ENCODE data around the gene AIP.
A peak's percentile ranks its signal among the peaks of the same experiment; 100 is the strongest.
"Not testable (repeated sequence)": the region's sequence is repeated elsewhere in the genome, so short reads cannot be mapped to it uniquely, and the experiment has no call there.

Gene AIP

DNA sequence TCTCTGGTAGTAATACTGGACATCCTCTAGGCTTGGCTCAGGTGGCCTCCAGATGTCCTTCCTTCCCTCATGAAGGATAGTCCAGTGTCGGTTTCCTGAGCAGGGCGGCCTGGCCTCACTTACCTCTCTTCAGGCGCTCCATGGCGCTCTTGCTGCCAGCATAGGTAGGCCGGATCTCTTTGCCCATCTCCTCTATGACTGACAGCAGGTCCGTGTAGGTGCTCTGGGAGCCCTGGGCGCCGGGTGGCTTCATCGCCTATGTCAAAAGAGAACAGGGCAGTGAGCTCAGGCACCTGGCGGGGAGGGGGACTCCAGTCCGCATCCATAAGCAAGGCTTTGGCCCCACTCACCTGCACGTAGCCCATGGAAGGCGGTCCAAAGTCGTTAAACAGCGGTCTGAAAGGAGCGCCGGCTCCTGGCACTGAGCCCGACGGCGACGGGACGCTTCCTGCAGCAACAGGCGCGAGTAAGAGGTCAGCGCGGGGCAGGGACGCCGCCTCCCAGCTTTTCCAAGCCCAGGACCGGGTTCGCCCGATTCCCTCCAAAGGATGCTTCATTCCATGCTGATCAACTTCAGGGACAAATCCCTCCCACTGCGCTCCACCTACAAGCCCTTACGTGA is 24.5 kb downstream of the AIP start:
- DNase-seq (ENCODE audit: low read depth) = no peak

GRCh38 chr11:67507864-67508485 is 25.1 kb downstream of the AIP start, which contains the start of gene CDK2AP2:
TSS of gene CDK2AP2 (minus strand) at chr11:67508162. CDS start at chr11:67508082, 80 bp downstream.
- peak; percentile 98 for DNase-seq (ENCODE audit: low read depth)

- DNase-seq (ENCODE audit: low read depth) = peak; percentile 98
Observed at GRCh38 chr11:67508486-67509121, 25.8 kb downstream of the AIP start.

- no peak for DNase-seq (ENCODE audit: low read depth)
Observed at GRCh38 chr11:67510023-67510345, 27.2 kb downstream of the AIP start.

- DNase-seq (ENCODE audit: low read depth) = not testable (repeated sequence)
Observed at GRCh38 chr11:67511558-67511957, 28.7 kb downstream of the AIP start.

DNA sequence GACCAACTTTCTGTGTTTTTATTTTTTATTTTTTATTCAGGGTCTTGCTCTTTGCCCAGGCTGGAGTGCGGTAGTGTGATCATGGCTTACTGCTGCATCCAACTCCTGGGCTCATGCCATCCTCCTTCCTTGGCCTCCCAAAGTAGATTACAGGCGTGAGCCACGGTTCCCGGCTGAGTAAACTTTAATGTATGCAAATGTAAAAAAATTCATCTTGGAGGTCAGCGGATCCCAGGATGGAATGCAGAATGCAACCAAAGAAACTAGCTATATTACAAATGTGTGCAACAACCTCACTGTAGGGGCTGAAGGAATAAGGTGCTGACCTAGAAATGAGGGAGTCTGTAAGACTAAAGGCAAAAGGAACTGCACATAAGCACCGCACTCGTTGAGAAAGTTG is 31.3 kb downstream of the AIP start:
- no peak for DNase-seq (ENCODE audit: low read depth)

GRCh38 chr11:67516806-67517205 is 34.0 kb downstream of the AIP start:
- DNase-seq (ENCODE audit: low read depth) = no peak

DNA sequence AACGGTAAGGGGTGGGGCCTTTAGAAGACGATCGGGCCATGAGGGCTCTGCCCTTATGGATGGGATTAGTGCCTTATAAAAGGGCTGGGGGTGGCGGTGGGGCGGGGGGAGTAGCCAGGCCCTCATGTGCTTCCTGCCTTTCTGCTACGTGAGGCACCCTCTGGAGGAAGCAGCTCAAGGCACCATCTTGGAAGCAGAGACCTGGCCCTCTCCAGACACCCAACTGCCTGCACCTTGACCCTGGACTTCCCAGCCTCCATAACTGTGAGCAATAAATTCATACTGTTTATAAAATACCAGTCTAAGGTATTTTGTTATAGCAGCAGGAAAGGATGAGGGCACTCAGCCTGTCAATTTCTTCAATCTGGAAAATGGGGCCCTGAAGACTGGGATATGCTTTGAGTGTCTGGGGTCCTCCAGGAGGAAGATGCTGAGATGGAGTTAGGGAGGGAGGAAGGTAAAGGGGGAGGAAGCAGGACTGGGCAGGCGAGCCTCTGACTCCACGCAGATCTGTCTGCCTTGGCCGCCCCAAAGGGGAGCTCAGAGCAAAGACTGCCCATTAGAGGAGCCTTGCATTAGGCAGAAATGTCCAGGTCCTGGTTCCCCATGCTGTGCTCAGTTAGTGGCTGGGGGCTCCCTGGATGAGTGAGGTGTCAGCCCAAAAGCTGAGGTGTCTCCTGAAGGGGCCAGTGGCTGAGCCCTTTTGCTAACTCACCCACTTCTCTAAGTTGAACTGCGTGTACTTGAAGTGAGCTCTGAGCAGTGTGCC is 35.1 kb downstream of the AIP start:
- no peak for DNase-seq (ENCODE audit: low read depth)

- no peak for DNase-seq (ENCODE audit: low read depth)
Observed at GRCh38 chr11:67519726-67520125, 36.9 kb downstream of the AIP start.

- DNase-seq (ENCODE audit: low read depth) = no peak
Observed at GRCh38 chr11:67520856-67521824, 38.3 kb downstream of the AIP start.

- DNase-seq (ENCODE audit: low read depth) = no peak
Observed at GRCh38 chr11:67521924-67522323, 39.1 kb downstream of the AIP start.

DNA sequence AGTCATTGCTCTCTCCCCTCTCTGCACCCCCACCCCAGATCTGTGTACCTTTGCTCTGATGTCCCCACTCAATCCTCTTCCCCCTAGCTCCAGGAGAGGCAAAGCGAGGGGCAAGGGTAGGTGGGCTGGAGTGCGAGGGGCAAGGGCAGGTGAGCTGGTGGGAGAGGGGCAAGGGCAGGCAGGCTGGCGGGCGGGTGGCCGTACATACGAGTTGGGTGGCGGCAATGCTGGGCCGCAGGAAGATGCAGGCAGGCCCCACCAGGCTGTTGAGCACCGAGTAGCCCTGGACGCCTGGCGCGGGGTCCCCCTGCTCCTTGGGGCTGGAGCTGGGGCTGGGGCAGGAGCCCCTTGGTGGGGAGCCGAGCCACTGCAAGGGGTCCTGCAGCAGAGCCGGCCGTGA is 39.5 kb downstream of the AIP start:
- no peak for DNase-seq (ENCODE audit: low read depth)

GRCh38 chr11:67522844-67523555 is 40.2 kb downstream of the AIP start, which contains the start of gene CABP2:
TSS of gene CABP2 (minus strand) at chr11:67523446. CDS start at chr11:67523326, 120 bp downstream.
- no peak for DNase-seq (ENCODE audit: low read depth)

GRCh38 chr11:67523556-67524479 is 41.0 kb downstream of the AIP start:
- no peak for DNase-seq (ENCODE audit: low read depth)

GRCh38 chr11:67524480-67524808 is 41.6 kb downstream of the AIP start:
- DNase-seq (ENCODE audit: low read depth) = no peak

- DNase-seq (ENCODE audit: low read depth) = no peak
Observed at GRCh38 chr11:67525275-67525976, 42.6 kb downstream of the AIP start.

DNA sequence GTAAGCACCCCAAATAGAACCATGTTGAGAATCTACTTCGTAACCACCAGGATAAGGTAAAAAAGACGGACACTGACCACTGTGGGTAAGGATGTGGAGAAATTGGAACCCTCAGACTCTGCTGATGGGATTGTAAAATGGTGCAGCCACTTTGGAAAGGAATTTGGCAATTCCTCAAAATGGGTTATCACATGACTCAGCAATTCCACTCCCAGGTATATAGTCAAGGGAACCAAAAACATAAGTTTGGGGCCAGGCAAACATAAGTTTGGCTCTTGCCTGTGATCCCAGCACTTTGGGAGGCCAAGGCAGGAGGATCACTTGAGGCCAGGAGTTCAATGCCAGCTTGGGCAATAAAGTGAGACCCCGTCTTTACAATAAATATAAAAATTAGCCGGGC is 45.5 kb downstream of the AIP start:
- no peak for DNase-seq (ENCODE audit: low read depth)

- no peak for DNase-seq (ENCODE audit: low read depth)
Observed at GRCh38 chr11:67530282-67530592, 47.4 kb downstream of the AIP start.

DNA sequence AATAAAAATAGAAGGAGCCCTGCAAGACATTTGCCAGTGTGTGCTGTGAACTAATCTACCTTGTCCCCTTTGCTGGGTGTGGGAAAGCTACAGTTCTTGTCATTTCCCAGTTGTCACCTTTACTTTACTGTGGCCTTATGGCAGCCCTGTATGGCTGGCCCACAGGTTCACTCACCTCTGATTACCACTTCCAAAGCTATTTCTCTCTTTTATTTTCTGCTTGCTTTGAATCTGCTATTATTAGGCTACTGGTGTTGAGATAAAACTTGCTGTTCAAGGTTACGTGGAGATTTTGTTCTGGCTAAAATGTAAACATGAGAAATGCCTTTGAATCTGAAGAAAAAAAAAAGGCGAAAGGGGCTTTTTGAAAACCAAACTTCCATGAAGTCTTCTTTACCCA is 50.1 kb downstream of the AIP start:
- DNase-seq (ENCODE audit: low read depth) = no peak
